RWPE2 (cell line): ENCODE results near the gene GALNT10.

Source experiments
- ATAC-seq: fragments of 200-7000 bp; cut with Tn5 transposase; 3 replicates; pipeline ENCODE4 v1.9.1; 2021; ENCODE audit warnings: low read depth
- DNase-seq: peaks from one replicate; pipeline ENCODE4 v3.0.0-alpha.2; 2020; ENCODE audit warnings: low spot score
- H3K27ac ChIP-seq: fragments of 450-650 bp; 2 replicates; pipeline ENCODE4 v1.5.1; 2017; ENCODE audit warnings: mild to moderate bottlenecking; ENCODE audit not compliant: poor library complexity, severe bottlenecking
- H3K27me3 ChIP-seq: fragments of 250-450 bp; sonication (Bioruptor Pico); 2 replicates; pipeline ENCODE4 v1.5.1; 2021; ENCODE audit warnings: mild to moderate bottlenecking, moderate library complexity; ENCODE audit not compliant: insufficient read depth, poor library complexity, severe bottlenecking
- H3K36me3 ChIP-seq: fragments of 250-450 bp; sonication (Bioruptor Pico); 2 replicates; pipeline ENCODE4 v1.5.1; 2020; ENCODE audit warnings: low read depth, mild to moderate bottlenecking, moderate library complexity
- H3K4me1 ChIP-seq: fragments of 250-450 bp; sonication (Bioruptor Pico); 2 replicates; pipeline ENCODE4 v1.5.1; 2021; ENCODE audit warnings: mild to moderate bottlenecking, moderate library complexity; ENCODE audit not compliant: insufficient read depth, poor library complexity, severe bottlenecking
- H3K4me3 ChIP-seq: fragments of 250-450 bp; sonication (Bioruptor Pico); 2 replicates; pipeline ENCODE4 v1.5.1; 2021; ENCODE audit warnings: mild to moderate bottlenecking, moderate library complexity; ENCODE audit not compliant: severe bottlenecking
- H3K9me3 ChIP-seq: fragments of 250-450 bp; sonication (Bioruptor Pico); 2 replicates; pipeline ENCODE4 v1.5.1; 2021; ENCODE audit warnings: mild to moderate bottlenecking, moderate library complexity; ENCODE audit not compliant: severe bottlenecking
- CTCF ChIP-seq: fragments of 450-650 bp; IDR thresholded peaks from one replicate; pipeline ENCODE4 v1.5.1; 2017; ENCODE audit warnings: mild to moderate bottlenecking, moderate library complexity; ENCODE audit not compliant: poor library complexity, severe bottlenecking

Gene GALNT10

DNA sequence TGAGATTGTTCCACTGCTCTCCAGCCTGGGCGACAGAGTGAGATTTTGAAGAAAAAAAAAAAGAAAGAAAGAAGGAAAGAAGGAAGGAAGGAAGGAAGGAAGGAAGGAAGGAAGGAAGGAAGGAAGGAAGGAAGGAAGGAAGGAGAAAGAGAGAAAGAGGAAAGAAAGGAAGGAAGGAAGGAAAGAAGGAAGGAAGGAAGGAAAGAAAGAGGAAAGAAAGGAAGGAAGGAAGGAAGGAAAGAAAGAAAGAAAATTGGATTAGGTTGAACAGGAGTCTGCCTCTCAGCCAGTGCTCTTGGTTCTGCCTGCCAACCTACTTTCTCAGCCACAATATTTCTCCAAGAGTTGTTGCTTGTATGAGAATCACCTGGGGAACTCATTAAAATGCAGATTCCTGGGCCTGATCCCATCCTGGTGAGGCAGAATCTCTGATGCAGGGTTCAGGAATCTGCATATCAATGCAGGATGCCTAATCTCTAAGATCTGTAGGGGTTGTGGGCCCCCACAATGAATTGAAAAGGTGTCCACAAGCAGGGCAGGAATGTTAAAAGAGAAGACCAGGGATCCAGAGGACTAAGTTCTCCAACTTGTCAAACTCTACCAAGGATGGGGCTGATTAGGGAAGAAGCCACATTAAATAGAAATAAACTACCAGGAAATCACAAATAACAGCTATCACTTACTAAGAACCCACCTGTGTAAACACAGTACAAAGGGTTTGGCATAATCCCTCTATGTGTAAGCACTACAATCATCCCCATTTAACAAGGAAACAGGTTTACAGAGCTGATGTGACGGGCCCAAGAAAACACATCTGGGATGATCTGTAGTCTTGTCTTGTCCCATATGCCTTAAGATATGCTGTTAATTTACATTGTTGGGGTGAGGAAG lies 23.4 kb upstream of the GALNT10 start:
- DNase-seq (no peak), ATAC-seq (peak; percentile 37; the same call in 1 of the 3 replicates)
- no peak for TF ChIP-seq CTCF
- Histone ChIP-seq H3K9me3 (no peaks in the 10 kb centered on the region), H3K27me3 (no peaks in the 10 kb centered on the region), H3K36me3 (no peaks in the 10 kb centered on the region), H3K27ac (no peak overlapping the region), H3K4me3 (no peak overlapping the region), H3K4me1 (no peaks in the 10 kb centered on the region)

DNA sequence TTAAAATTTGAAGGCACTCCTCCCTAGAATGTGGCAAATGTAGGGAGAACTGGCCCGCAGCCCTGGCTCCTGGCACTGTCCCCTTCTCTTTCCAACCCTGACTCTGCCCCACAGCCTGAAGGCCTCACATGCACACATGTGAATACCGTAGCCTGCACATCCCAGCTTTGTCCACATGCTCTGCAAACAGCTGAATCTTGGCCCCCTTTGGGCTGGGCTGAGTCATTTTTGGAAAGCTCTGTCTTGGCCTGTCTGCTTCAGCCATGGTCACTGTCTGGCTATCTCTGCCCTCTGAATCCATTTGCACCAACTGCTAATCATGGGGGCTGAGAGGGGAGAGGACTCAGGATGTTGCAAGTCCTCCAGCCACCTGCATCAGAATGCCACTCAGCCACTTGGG lies 22.1 kb upstream of the GALNT10 start:
- H3K4me3 ChIP-seq, result no peak overlapping the region
- H3K36me3 ChIP-seq, result no peaks in the 10 kb centered on the region
- H3K4me1 ChIP-seq, result no peaks in the 10 kb centered on the region
- no peaks in the 10 kb centered on the region for H3K27me3 ChIP-seq
- ATAC-seq, result peak; percentile 51; the same call in 2 of the 3 replicates
- H3K9me3 ChIP-seq, result no peaks in the 10 kb centered on the region
- H3K27ac ChIP-seq, result no peak overlapping the region
- TF ChIP-seq CTCF, result no peak
- no peak for DNase-seq

DNA sequence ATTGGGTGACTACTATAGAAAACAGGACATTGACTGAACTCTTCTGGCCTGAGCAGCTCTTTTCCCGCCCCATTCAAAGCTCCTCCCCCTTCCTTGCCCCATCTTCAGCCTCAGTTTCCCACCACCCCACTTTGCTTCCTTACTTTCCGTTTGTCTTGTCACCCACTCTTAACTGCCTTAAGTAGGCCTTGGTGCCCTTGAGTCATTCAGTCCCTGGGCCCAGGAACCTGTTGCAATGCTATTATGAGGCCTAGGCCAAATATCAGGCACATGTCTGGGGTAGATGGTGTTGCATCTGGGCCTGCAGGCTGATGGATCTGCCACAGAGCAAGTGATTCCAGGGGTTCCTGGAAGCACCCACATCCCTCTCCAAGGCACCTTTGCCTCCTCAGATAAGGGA lies 17.7 kb upstream of the GALNT10 start:
- Histone ChIP-seq H3K27ac (no peak overlapping the region), H3K36me3 (no peaks in the 10 kb centered on the region), H3K27me3 (no peaks in the 10 kb centered on the region), H3K4me1 (no peaks in the 10 kb centered on the region), H3K9me3 (no peaks in the 10 kb centered on the region), H3K4me3 (no peak overlapping the region)
- ATAC-seq, result no peak
- no peak for DNase-seq
- no peak for TF ChIP-seq CTCF

DNA sequence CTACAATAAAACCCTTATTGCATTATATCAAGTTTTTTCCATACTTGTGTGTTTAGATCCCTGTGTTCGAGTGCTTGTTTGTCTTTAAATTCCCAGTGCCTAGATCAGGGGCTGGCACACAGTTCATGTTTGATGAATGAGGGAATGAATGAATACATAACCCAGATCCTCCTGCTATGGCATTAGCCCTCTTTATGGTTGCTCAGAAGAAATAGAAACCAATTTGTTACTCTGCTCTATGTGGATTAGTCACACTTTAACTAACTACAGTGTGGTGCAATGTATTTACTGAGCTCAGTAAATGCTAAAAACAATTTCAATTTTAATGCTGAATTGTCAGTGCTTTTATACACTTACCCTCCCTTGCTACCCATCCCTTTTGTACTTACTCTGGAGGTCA lies 16.4 kb upstream of the GALNT10 start:
- Histone ChIP-seq H3K36me3 (no peaks in the 10 kb centered on the region), H3K9me3 (no peaks in the 10 kb centered on the region), H3K27ac (no peak overlapping the region), H3K27me3 (no peaks in the 10 kb centered on the region), H3K4me1 (no peaks in the 10 kb centered on the region), H3K4me3 (no peak overlapping the region)
- no peak for TF ChIP-seq CTCF
- ATAC-seq, result peak; percentile 47; the same call in 2 of the 3 replicates
- DNase-seq, result no peak

- H3K9me3 ChIP-seq, result no peaks in the 10 kb centered on the region
- no peaks in the 10 kb centered on the region for H3K36me3 ChIP-seq
- H3K4me3 ChIP-seq, result no peak overlapping the region
- ATAC-seq, result no peak
- no peaks in the 10 kb centered on the region for H3K4me1 ChIP-seq
- no peaks in the 10 kb centered on the region for H3K27me3 ChIP-seq
- no peak for DNase-seq
- no peak for TF ChIP-seq CTCF
- no peak overlapping the region for H3K27ac ChIP-seq
These were observed 14.4 kb upstream of the GALNT10 start for GRCh38 chr5:154176181-154176580.
